Measurements from ENCODE around the gene TMCC1. TPM values are rescaled to one million over a fixed set of nuclear protein-coding genes. Genes with fewer than 3 reads are reported as not detected.

TMCC1 gene
- total and polyA plus RNA-seq, 2 donors (not counting 1 experiment from before 2014, with no cell fraction given): 8.5 to 32.2 TPM

GRCh38 chr3:129655291-129655700 is 238.2 kb downstream of the TMCC1 start:
- H3K9me3 ChIP-seq (ENCODE audit: control extremely low read depth in 1 of 3, control insufficient read depth in 2 of 3, insufficient read depth in 1 of 3, low read length in 2 of 3): no peaks in the 10 kb centered on the region
- TF ChIP-seq, protein P1, sequence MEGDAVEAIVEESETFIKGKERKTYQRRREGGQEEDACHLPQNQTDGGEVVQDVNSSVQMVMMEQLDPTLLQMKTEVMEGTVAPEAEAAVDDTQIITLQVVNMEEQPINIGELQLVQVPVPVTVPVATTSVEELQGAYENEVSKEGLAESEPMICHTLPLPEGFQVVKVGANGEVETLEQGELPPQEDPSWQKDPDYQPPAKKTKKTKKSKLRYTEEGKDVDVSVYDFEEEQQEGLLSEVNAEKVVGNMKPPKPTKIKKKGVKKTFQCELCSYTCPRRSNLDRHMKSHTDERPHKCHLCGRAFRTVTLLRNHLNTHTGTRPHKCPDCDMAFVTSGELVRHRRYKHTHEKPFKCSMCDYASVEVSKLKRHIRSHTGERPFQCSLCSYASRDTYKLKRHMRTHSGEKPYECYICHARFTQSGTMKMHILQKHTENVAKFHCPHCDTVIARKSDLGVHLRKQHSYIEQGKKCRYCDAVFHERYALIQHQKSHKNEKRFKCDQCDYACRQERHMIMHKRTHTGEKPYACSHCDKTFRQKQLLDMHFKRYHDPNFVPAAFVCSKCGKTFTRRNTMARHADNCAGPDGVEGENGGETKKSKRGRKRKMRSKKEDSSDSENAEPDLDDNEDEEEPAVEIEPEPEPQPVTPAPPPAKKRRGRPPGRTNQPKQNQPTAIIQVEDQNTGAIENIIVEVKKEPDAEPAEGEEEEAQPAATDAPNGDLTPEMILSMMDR (IDR thresholded peaks at IDR 0.05): no peak
- no peak for TF ChIP-seq EZH2 (IDR thresholded peaks at IDR 0.05; ENCODE audit: borderline replicate concordance, insufficient read depth, low read depth, low read length, poor library complexity, severe bottlenecking)
- ChIA-PET POLR2A (no interaction called here), CTCF (interaction anchor here (0.5 to 2.2 kb wide), 5 partner anchors 27 to 255 kb away, joined by 3 to 10 read pairs (median 8); no protein-coding TSS in a partner anchor)
- H3K79me2 ChIP-seq (ENCODE audit: control insufficient read depth, insufficient read depth, low read length): no peaks in the 10 kb centered on the region
- no peaks in the 10 kb centered on the region for H3K27me3 ChIP-seq (replicated peaks in 1 of 4; ENCODE audit: control extremely low read depth in 1 of 4, control insufficient read depth in 3 of 4, insufficient read depth in 4 of 4, low read length in 3 of 4)
- H3K27me3 Mint-ChIP-seq: no peaks in the 10 kb centered on the region
- H2AFZ ChIP-seq (ENCODE audit: insufficient read depth, low read depth, low read length, poor library complexity, severe bottlenecking): no peak overlapping the region
- H3K9me3 Mint-ChIP-seq (ENCODE audit: insufficient read depth): no peaks in the 10 kb centered on the region
- no peak overlapping the region for H3K27ac Mint-ChIP-seq
- peaks cover 2% of the 10 kb centered on the region for H3K4me1 Mint-ChIP-seq
- H3K36me3 ChIP-seq (replicated peaks in 1 of 2; ENCODE audit: control extremely low read depth in 1 of 2, control insufficient read depth in 1 of 2, extremely low read depth in 1 of 2, insufficient read depth in 2 of 2, low read length in 1 of 2): peaks cover 0 to 14% of the 10 kb centered on the region in 2 experiments
- H3K4me3 ChIP-seq (ENCODE audit: control extremely low read depth in 1 of 5, extremely low read depth in 1 of 5, insufficient read depth in 1 of 5, low read depth in 2 of 5, low read length in 4 of 5): no peak overlapping the region
- intact Hi-C loops (cut with micrococcal nuclease): no loop called here
- no peak overlapping the region for H3K27ac ChIP-seq (ENCODE audit: low read length in 2 of 2)
- 100% methylated on average over 2 of the region's 4 CpGs for WGBS (ENCODE audit: insufficient coverage)
- H3K4me2 ChIP-seq (replicated peaks; ENCODE audit: low read depth, low read length, poor library complexity, severe bottlenecking): no peak overlapping the region
- no peak overlapping the region for H3K9ac ChIP-seq (ENCODE audit: low read length)
- no peak for ATAC-seq (ENCODE audit: low read depth)
- peaks cover 8% of the 10 kb centered on the region for H4K20me1 ChIP-seq (ENCODE audit: control insufficient read depth, insufficient read depth, low read length, poor library complexity, severe bottlenecking)
- no peak for DNase-seq
- no peak overlapping the region for H3K4me3 Mint-ChIP-seq
- no peaks in the 10 kb centered on the region for H3K4me1 ChIP-seq (ENCODE audit: control insufficient read depth in 2 of 2, insufficient read depth in 2 of 2, low read length in 2 of 2)

DNA sequence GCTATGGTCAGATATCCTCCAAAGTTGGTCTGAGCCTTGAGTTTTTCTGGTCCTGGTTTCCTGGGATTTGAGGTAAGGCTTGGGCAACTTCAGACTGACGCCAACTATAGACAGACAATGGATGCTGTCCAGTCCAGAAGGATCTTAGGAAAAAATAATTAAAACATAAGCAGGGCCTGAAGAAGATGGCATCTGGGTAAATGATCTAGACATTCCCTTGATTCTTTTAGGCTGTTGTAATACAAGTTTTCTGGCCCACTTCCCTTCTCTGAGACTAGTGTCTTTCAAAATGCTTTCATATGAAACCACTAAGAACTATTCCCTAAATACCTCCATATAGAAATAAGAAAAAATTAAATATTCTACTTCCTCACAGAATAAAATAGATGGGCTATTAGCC is 239.4 kb downstream of the TMCC1 start:
- ATAC-seq (ENCODE audit: low read depth) (no peak), DNase-seq (no peak)
- Mint-ChIP-seq H3K9me3 (ENCODE audit: insufficient read depth) (no peaks in the 10 kb centered on the region), H3K4me3 (no peak overlapping the region), H3K27me3 (no peaks in the 10 kb centered on the region), H3K27ac (no peak overlapping the region), H3K4me1 (peaks cover 4% of the 10 kb centered on the region)
- WGBS (ENCODE audit: insufficient coverage): 100% methylated on average over 1 of the region's 1 CpG
- CTCF ChIA-PET: interaction anchor here (0.7 to 2.2 kb wide), 5 partner anchors 25 to 280 kb away, joined by 3 to 10 read pairs (median 8); no protein-coding TSS in a partner anchor
- Histone ChIP-seq H3K79me2 (ENCODE audit: control insufficient read depth, insufficient read depth, low read length) (no peaks in the 10 kb centered on the region), H3K9ac (ENCODE audit: low read length) (no peak overlapping the region), H3K27me3 (replicated peaks in 1 of 4; ENCODE audit: control extremely low read depth in 1 of 4, control insufficient read depth in 3 of 4, insufficient read depth in 4 of 4, low read length in 3 of 4) (no peaks in the 10 kb centered on the region), H2AFZ (ENCODE audit: insufficient read depth, low read depth, low read length, poor library complexity, severe bottlenecking) (no peak overlapping the region), H3K27ac (ENCODE audit: low read length in 2 of 2) (no peak overlapping the region), H3K4me2 (replicated peaks; ENCODE audit: low read depth, low read length, poor library complexity, severe bottlenecking) (no peak overlapping the region), H3K4me3 (ENCODE audit: control extremely low read depth in 1 of 5, extremely low read depth in 1 of 5, insufficient read depth in 1 of 5, low read depth in 2 of 5, low read length in 4 of 5) (no peak overlapping the region), H3K4me1 (ENCODE audit: control insufficient read depth in 2 of 2, insufficient read depth in 2 of 2, low read length in 2 of 2) (no peaks in the 10 kb centered on the region), H3K9me3 (ENCODE audit: control extremely low read depth in 1 of 3, control insufficient read depth in 2 of 3, insufficient read depth in 1 of 3, low read length in 2 of 3) (no peaks in the 10 kb centered on the region), H4K20me1 (ENCODE audit: control insufficient read depth, insufficient read depth, low read length, poor library complexity, severe bottlenecking) (peaks cover 5% of the 10 kb centered on the region), H3K36me3 (replicated peaks in 1 of 2; ENCODE audit: control extremely low read depth in 1 of 2, control insufficient read depth in 1 of 2, extremely low read depth in 1 of 2, insufficient read depth in 2 of 2, low read length in 1 of 2) (peaks cover 0 to 14% of the 10 kb centered on the region in 2 experiments)
- TF ChIP-seq, protein P1 (IDR thresholded peaks at IDR 0.05): no peak
- TF ChIP-seq EZH2 (IDR thresholded peaks at IDR 0.05; ENCODE audit: borderline replicate concordance, insufficient read depth, low read depth, low read length, poor library complexity, severe bottlenecking): no peak
- intact Hi-C loops (cut with micrococcal nuclease): no loop called here
- POLR2A ChIA-PET: no interaction called here

Measured in B cell (primary cell).